ENCODE results near the gene SLC9A1.

- no peak for TF ChIP-seq CTCF (IDR thresholded peaks at IDR 0.05)
- no peak for TF ChIP-seq POLR2A (IDR thresholded peaks at IDR 0.05)
These were observed 37.0 kb downstream of the SLC9A1 start for GRCh38 chr1:27117733-27118439.

Data from right lobe of liver (tissue), 4 donors.